Activated T-helper 2 cell treated with anti-CD3 and anti-CD28 coated beads, Interferon-gamma antibody, Interleukin-2, Interleukin-4, amounts not matched to agents 10 μg/mL and 5 μg/mL and 100 μg/mL, durations not matched to agents 14 hours and 24 hours and 36 hours (primary cell): ENCODE measurements around the gene RPL3. TPM values are rescaled to one million over a fixed set of nuclear protein-coding genes. Genes with fewer than 3 reads are reported as not detected.
"Not testable (repeated sequence)": the region's sequence is repeated elsewhere in the genome, so short reads cannot be mapped to it uniquely, and the experiment has no call there.

Source experiments
- DNase-seq: peaks from one replicate; pipeline ENCODE4 v3.0.0; 2021; ENCODE audit warnings: low spot score
- H3K27ac Mint-ChIP-seq: one replicate; pipeline ENCODE4 v1.8.0; 2021; ENCODE audit warnings: mixed read lengths
- H3K27me3 Mint-ChIP-seq: one replicate; pipeline ENCODE4 v1.8.0; 2021; ENCODE audit warnings: low read depth, mixed read lengths
- H3K36me3 Mint-ChIP-seq: one replicate; pipeline ENCODE4 v1.8.0; 2021; ENCODE audit warnings: low read depth, mixed read lengths
- H3K4me1 Mint-ChIP-seq: one replicate; pipeline ENCODE4 v1.8.0; 2021; ENCODE audit warnings: low read depth, mixed read lengths
- H3K4me3 Mint-ChIP-seq: one replicate; pipeline ENCODE4 v1.8.0; 2021; ENCODE audit warnings: low read depth, mild to moderate bottlenecking, moderate library complexity, mixed read lengths
- H3K9me3 Mint-ChIP-seq: one replicate; pipeline ENCODE4 v1.8.0; 2021; ENCODE audit warnings: mixed read lengths
- intact Hi-C: fragments of 100-400 bp; cut with micrococcal nuclease; formaldehyde crosslinking; loops from one replicate; pipeline ENCODE4 v1.15.1; 2023
- total RNA-seq: library from RNA; stranded (reverse); gene quantifications from 2 replicates; pipeline ENCODE4 v1.2.3, GENCODE V29; 2022

The RPL3 gene
- total RNA-seq, 1 donor from 2014 or later: 2,255 TPM

DNA sequence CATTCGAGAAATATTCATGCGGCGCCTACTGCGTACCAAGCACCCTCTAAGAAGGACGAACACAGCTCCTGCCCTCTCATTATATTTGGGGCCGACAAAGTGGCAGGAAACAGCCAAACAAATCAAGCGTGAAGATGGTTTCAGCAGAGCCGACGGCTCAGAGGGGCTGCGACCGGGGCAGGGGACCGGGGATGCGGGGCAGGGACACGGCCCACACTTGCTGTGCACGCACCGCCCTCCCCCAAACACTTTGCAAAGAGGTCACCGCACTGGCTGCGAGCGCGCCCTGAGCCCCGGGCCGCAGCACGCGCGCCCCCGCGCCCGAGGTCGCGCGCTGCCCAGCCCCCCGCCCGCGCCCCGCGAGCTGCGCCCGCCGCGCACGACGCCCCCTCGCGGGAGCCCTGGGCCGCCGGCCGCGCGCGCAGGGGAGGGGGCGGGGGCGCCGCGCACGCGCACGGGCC is 30.1 kb upstream of the RPL3 start:
- Mint-ChIP-seq H3K4me1 (peaks cover 2% of the 10 kb centered on the region), H3K9me3 (no peaks in the 10 kb centered on the region), H3K27me3 (peaks cover 44% of the 10 kb centered on the region), H3K27ac (no peak overlapping the region), H3K36me3 (no peaks in the 10 kb centered on the region), H3K4me3 (peak overlapping the region; percentile 68)
- intact Hi-C loops: no loop called here
- no peak for DNase-seq

DNA sequence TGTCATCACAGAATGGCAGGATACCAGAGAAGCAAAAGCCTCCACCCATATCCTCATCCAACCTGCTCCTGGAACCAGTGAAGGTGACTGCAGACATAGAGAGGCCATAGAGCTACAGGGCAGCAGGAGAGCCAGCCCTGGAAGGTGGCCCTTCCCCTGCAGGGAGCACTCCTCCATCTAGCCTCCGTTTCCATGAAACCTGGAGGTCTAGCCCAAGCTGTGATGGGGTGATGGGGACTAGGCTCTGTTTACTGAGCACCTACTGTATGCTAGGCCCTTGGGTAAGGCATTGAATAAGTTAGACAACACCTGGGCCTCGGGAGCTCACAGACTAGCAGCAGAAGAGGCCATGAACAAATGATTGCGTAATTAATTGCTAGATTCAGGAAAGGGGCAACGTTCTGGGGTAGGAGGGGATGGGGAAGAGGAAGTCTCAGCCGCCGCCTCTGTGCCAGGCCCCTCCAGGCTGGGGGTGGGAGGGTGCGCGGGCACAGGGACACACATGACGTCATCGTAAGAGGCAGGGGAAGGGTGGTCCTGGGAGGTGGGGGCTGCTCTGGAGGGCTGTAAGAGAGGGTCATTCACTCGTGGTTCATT is 29.6 kb upstream of the RPL3 start:
- peaks cover 2% of the 10 kb centered on the region for H3K4me1 Mint-ChIP-seq
- no peak overlapping the region for H3K27ac Mint-ChIP-seq
- H3K36me3 Mint-ChIP-seq: no peaks in the 10 kb centered on the region
- DNase-seq: no peak
- peaks cover 48% of the 10 kb centered on the region for H3K27me3 Mint-ChIP-seq
- H3K9me3 Mint-ChIP-seq: no peaks in the 10 kb centered on the region
- intact Hi-C loops: no loop called here
- H3K4me3 Mint-ChIP-seq: peak overlapping the region; percentile 68

DNA sequence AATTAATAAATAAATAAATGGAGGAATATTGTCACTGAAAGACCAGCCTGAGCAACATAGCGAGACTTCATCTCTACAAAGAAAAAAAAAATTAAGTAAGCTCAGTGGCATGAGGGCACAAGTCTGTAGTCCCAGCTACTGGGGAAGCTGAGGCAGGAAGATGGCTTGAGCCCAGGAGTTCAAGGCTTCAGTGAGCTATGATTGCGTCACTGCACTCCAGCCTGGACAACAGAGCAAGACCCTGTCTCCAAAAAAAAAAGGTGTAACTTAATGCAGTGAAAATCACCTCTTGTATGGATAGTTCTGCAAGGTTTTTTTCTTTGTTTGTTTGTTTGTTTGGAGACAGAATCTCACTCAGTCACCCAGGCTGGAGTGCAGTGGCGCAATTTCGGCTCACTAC is 25.8 kb upstream of the RPL3 start:
- Mint-ChIP-seq H3K27me3 (peaks cover 37% of the 10 kb centered on the region), H3K9me3 (no peaks in the 10 kb centered on the region), H3K4me1 (peaks cover 3% of the 10 kb centered on the region), H3K4me3 (no peak overlapping the region), H3K36me3 (no peaks in the 10 kb centered on the region), H3K27ac (no peak overlapping the region)
- intact Hi-C loops: no loop called here
- no peak for DNase-seq

DNA sequence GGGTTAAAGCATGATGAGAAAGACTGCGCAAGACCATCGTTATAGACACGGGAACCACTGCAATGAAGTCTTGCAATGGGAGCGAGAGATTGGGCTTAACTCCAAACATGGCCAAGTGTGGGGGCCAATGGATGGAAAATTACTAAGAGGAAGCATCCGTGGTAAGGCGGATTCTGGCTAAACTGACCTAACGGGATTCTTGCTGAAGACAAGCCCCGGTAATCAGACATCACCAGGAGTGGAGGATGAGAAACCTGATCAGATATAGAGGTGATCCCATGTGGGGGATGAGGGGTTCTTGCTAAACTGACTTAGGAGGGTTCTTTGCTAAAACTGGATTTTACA is 24.6 kb upstream of the RPL3 start:
- DNase-seq: no peak
- Mint-ChIP-seq H3K36me3 (no peaks in the 10 kb centered on the region), H3K4me3 (no peak overlapping the region), H3K4me1 (peaks cover 3% of the 10 kb centered on the region), H3K27me3 (peaks cover 33% of the 10 kb centered on the region), H3K9me3 (no peaks in the 10 kb centered on the region), H3K27ac (no peak overlapping the region)
- intact Hi-C loops: no loop called here

- Mint-ChIP-seq H3K27ac (no peak overlapping the region), H3K4me3 (no peak overlapping the region), H3K9me3 (no peaks in the 10 kb centered on the region), H3K27me3 (peaks cover 28% of the 10 kb centered on the region), H3K4me1 (peaks cover 3% of the 10 kb centered on the region), H3K36me3 (no peaks in the 10 kb centered on the region)
- intact Hi-C loops: no loop called here
- peak; percentile 36 for DNase-seq
Observed at GRCh38 chr22:39343259-39344045, 24.0 kb upstream of the RPL3 start.

DNA sequence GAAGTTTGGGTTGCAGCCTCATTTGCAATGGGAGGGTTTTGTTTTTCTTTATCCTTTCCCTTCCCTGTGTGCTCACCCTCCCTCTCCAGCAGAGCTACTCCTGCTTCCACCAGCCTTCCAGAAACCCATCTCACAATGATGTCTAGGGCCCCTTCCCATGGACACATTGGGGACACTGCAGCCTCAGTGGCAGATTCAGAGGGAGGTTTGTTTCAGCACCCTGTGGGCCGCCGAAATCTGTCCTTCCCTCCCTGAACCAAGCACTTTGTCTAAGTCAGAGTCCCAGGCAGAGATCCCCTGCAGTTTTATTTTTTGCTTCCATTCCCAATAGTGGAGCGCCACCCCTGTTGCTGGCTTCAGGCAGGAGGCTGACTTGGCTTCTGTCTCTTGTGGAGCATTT is 21.8 kb upstream of the RPL3 start:
- Mint-ChIP-seq H3K4me3 (no peak overlapping the region), H3K9me3 (no peaks in the 10 kb centered on the region), H3K27me3 (peaks cover 20% of the 10 kb centered on the region), H3K36me3 (no peaks in the 10 kb centered on the region), H3K27ac (no peak overlapping the region), H3K4me1 (peaks cover 3% of the 10 kb centered on the region)
- DNase-seq: no peak
- intact Hi-C loops: no loop called here

GRCh38 chr22:39339775-39340174 is 20.4 kb upstream of the RPL3 start:
- H3K36me3 Mint-ChIP-seq, H3K27ac Mint-ChIP-seq, H3K4me1 Mint-ChIP-seq, DNase-seq, H3K4me3 Mint-ChIP-seq, H3K9me3 Mint-ChIP-seq, intact Hi-C loops: not testable (repeated sequence)
- H3K27me3 Mint-ChIP-seq: peaks cover 20% of the 10 kb centered on the region

DNA sequence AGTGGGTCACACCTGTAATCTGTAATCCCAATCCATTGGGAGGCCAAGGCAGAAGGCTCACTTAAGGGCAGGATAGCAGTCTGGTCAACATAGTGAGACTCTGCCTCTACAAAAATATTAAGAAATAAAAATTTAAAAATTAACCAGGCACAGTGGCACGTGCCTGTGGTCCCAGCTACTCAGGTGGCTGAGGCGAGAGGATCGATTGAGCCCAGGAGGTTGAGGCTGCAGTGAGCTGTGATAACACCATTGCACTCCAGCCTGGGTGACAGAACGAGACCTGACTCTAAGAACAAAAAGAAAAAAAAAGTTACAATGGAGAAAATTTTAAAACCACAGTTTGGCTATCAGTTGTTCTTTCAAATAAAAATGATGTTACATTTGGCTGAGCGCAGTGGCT is 17.0 kb upstream of the RPL3 start:
- Mint-ChIP-seq H3K4me1 (no peaks in the 10 kb centered on the region), H3K4me3 (no peak overlapping the region), H3K27me3 (peaks cover 7% of the 10 kb centered on the region), H3K27ac (no peak overlapping the region), H3K9me3 (no peaks in the 10 kb centered on the region), H3K36me3 (no peaks in the 10 kb centered on the region)
- DNase-seq: no peak
- intact Hi-C loops: no loop called here

- no peak for DNase-seq
- intact Hi-C loops: no loop called here
- H3K27me3 Mint-ChIP-seq: no peaks in the 10 kb centered on the region
- H3K4me1 Mint-ChIP-seq: no peaks in the 10 kb centered on the region
- H3K4me3 Mint-ChIP-seq: no peak overlapping the region
- H3K27ac Mint-ChIP-seq: no peak overlapping the region
- no peaks in the 10 kb centered on the region for H3K36me3 Mint-ChIP-seq
- no peaks in the 10 kb centered on the region for H3K9me3 Mint-ChIP-seq
Observed at GRCh38 chr22:39332441-39333064, 13.1 kb upstream of the RPL3 start.

DNA sequence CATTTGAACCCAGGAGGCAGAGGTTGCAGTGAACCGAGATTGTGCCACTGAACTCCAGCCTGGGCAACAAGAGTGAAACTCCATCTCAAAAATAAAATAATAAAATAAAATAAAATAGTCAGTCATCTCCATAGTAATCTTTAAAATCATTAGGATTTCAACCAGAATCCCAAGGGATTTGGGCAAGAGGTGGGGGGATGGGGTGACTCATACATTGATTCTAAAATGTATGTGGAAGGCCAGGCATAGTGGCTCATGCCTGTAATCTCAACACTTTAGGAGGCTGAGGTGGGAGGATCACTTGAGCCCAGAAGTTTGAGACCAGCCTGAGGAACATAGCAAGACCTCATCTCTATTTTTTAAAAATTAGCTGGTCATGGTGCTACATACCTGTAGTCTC is 11.1 kb upstream of the RPL3 start:
- H3K27me3 Mint-ChIP-seq, H3K9me3 Mint-ChIP-seq, H3K36me3 Mint-ChIP-seq, intact Hi-C loops, H3K4me3 Mint-ChIP-seq, H3K4me1 Mint-ChIP-seq, H3K27ac Mint-ChIP-seq, DNase-seq: not testable (repeated sequence)

DNA sequence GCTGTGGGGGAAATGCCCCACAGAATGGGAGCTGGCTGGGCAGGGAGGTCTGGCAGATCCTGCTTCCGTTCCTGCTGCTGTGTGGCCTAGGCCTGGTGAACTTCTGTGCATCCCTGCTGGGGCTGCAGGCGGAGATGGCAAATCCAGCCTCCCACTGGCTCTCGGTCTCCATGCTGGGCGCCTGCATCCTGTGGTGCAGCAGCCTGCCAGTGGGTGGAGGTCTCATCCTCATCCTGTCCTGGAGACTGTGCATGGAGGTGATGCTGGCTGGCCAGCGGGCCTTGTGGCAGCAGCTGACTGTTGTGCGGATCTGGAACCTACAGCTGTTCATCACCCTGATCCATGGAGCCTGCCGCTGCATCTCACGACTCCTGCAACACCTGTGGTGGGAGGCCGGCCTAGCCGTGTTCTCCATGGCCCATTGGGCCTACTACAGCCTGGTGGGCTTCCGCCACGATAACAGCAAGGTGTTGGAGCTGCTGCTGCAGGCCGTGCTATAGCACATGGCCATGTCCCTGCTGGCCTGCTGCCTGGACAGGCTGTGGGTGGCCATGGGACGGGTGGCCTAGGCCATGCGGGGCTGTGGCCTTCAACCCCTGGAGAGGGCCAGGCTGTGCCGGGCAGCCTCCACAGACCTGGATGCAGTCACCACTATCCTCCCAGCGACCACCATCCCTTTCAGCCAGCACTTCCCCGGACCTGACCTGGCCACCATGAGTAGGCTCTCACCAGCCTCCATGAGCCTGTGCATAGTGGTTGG is 8.8 kb upstream of the RPL3 start:
- intact Hi-C loops: no loop called here
- H3K27me3 Mint-ChIP-seq: no peaks in the 10 kb centered on the region
- no peak overlapping the region for H3K4me3 Mint-ChIP-seq
- no peaks in the 10 kb centered on the region for H3K4me1 Mint-ChIP-seq
- H3K36me3 Mint-ChIP-seq: no peaks in the 10 kb centered on the region
- no peaks in the 10 kb centered on the region for H3K9me3 Mint-ChIP-seq
- DNase-seq: no peak
- no peak overlapping the region for H3K27ac Mint-ChIP-seq

- Mint-ChIP-seq H3K4me3 (no peak overlapping the region), H3K4me1 (peaks cover 3% of the 10 kb centered on the region), H3K27me3 (no peaks in the 10 kb centered on the region), H3K36me3 (no peaks in the 10 kb centered on the region), H3K9me3 (no peaks in the 10 kb centered on the region), H3K27ac (no peak overlapping the region)
- no peak for DNase-seq
- intact Hi-C loops: no loop called here
Observed at GRCh38 chr22:39325392-39325932, 6.0 kb upstream of the RPL3 start.
